ENCODE results near the gene ATG14.
"Not testable (repeated sequence)": the region's sequence is repeated elsewhere in the genome, so short reads cannot be mapped to it uniquely, and the experiment has no call there.

ATG14 gene

GRCh38 chr14:55383541-55384140 lies 28.0 kb downstream of the ATG14 start:
- DNase-seq, result no peak

GRCh38 chr14:55383056-55383466 lies 28.6 kb downstream of the ATG14 start:
- DNase-seq, result not testable (repeated sequence)

- DNase-seq, result no peak
Measured at GRCh38 chr14:55382483-55382882, 29.1 kb downstream of the ATG14 start.

GRCh38 chr14:55381561-55381960 lies 30.1 kb downstream of the ATG14 start:
- DNase-seq, result no peak

- DNase-seq, result no peak
Measured at GRCh38 chr14:55381040-55381439, 30.6 kb downstream of the ATG14 start.

- no peak for DNase-seq
Measured at GRCh38 chr14:55377236-55377635, 34.4 kb downstream of the ATG14 start.

GRCh38 chr14:55374771-55375170 lies 36.9 kb downstream of the ATG14 start:
- no peak for DNase-seq

- peak in 3 of 6 experiments; percentile 45 to 62 (median 48) for DNase-seq
Measured at GRCh38 chr14:55373784-55374705, 37.6 kb downstream of the ATG14 start.

GRCh38 chr14:55372825-55373224 lies 38.8 kb downstream of the ATG14 start:
- DNase-seq, result no peak

GRCh38 chr14:55372423-55372822 lies 39.2 kb downstream of the ATG14 start:
- DNase-seq, result no peak

- no peak for DNase-seq
Measured at GRCh38 chr14:55370883-55371455, 40.7 kb downstream of the ATG14 start.

- DNase-seq, result no peak
Measured at GRCh38 chr14:55366271-55366670, 45.4 kb downstream of the ATG14 start.

- no peak for DNase-seq
Measured at GRCh38 chr14:55361190-55361589, 50.4 kb downstream of the ATG14 start.

GRCh38 chr14:55359307-55359706 lies 52.3 kb downstream of the ATG14 start:
- no peak for DNase-seq

GRCh38 chr14:55356913-55357312 lies 54.7 kb downstream of the ATG14 start:
- no peak for DNase-seq

- no peak for DNase-seq
Measured at GRCh38 chr14:55355922-55356321, 55.7 kb downstream of the ATG14 start.

GRCh38 chr14:55354500-55354899 lies 57.1 kb downstream of the ATG14 start:
- DNase-seq, result peak; percentile 38 to 79 (median 60)

- DNase-seq, result peak in 4 of 6 experiments; percentile 8 to 70 (median 26)
Measured at GRCh38 chr14:55353686-55354467, 57.8 kb downstream of the ATG14 start.

GRCh38 chr14:55352201-55352600 lies 59.4 kb downstream of the ATG14 start:
- DNase-seq, result no peak

- DNase-seq, result no peak
Measured at GRCh38 chr14:55351111-55351510, 60.5 kb downstream of the ATG14 start.

GRCh38 chr14:55350461-55350860 lies 61.2 kb downstream of the ATG14 start:
- no peak for DNase-seq

- no peak for DNase-seq
Measured at GRCh38 chr14:55349565-55349964, 62.1 kb downstream of the ATG14 start.

Measured in stimulated activated naive CD4-positive, alpha-beta T cell (primary cell).